Measurements from ENCODE around the gene ARID5B. TPM values are rescaled to one million over a fixed set of nuclear protein-coding genes. Genes with fewer than 3 reads are reported as not detected.

The ARID5B gene
- total RNA-seq, 1 experiment from 2014 or later: 168 TPM

DNA sequence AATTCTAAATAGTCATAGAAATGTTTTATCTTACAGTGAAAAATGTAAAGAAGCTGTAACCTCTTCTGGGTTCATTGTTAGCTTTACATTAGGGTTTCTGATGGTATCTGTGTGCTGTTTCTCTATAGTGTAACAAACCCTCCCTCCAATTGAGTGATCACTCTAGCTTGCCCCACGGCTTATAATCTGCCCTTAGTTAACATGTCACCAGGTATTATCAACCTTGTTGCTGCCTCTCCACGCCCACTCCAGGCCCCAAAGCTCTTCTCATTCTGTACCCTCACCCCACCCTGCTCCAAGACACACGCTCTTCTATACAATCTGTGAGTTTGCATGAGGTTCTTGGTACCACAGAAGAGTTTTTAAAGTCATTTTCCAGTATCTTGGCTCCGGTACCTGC lies 139.4 kb downstream of the ARID5B start:
- intact Hi-C loops (cut with micrococcal nuclease; ENCODE audit: unreplicated experiment): loop anchor here (10.0 kb wide), 1 partner anchor 774 kb away; the partner anchor contains the start of gene EGR2
- CTCF ChIA-PET: interaction anchor here (0.6 to 0.7 kb wide), 2 partner anchors 12 to 137 kb away, joined by 3 read pairs; no protein-coding TSS in a partner anchor
- no peak for DNase-seq
- H3K9me3 Mint-ChIP-seq (ENCODE audit: unreplicated experiment): no peaks in the 10 kb centered on the region
- peaks cover 87% of the 10 kb centered on the region for H3K4me1 Mint-ChIP-seq (ENCODE audit: low read depth, unreplicated experiment)
- Histone ChIP-seq H3K4me3 (ENCODE audit: low read depth, low read length) (no peak overlapping the region), H3K36me3 (ENCODE audit: control insufficient read depth, insufficient read depth, low read length) (peaks cover 6% of the 10 kb centered on the region), H3K4me1 (peaks cover 99% of the 10 kb centered on the region), H3K27me3 (replicated peaks; ENCODE audit: control insufficient read depth, insufficient read depth, low read length) (no peaks in the 10 kb centered on the region), H3K9me3 (no peaks in the 10 kb centered on the region)
- H3K4me3 Mint-ChIP-seq (ENCODE audit: unreplicated experiment): peak overlapping the region; percentile 6
- TF ChIP-seq CTCF (IDR thresholded peaks at IDR 0.05; ENCODE audit: insufficient read depth in 1 of 2, low read depth in 1 of 2, low read length in 1 of 2, severe bottlenecking in 1 of 2, unreplicated experiment in 1 of 2): no peak
- peak overlapping the region; percentile 65 for H3K27ac Mint-ChIP-seq (ENCODE audit: unreplicated experiment)
- POLR2A ChIA-PET: interaction anchor here (1.0 kb wide), 1 partner anchor 8 kb away, joined by 4 read pairs; no protein-coding TSS in a partner anchor
- H3K36me3 Mint-ChIP-seq (ENCODE audit: insufficient read depth, unreplicated experiment): peaks cover 85% of the 10 kb centered on the region
- no peaks in the 10 kb centered on the region for H3K27me3 Mint-ChIP-seq (ENCODE audit: insufficient read depth, unreplicated experiment)
- BruUV-seq (replicated peaks): no TSS peak

GRCh38 chr10:62043421-62044021 lies 142.0 kb downstream of the ARID5B start:
- Histone ChIP-seq H3K9me3 (no peaks in the 10 kb centered on the region), H3K27me3 (replicated peaks; ENCODE audit: control insufficient read depth, insufficient read depth, low read length) (no peaks in the 10 kb centered on the region), H3K36me3 (ENCODE audit: control insufficient read depth, insufficient read depth, low read length) (peaks cover 4% of the 10 kb centered on the region; the same call in 1 of the 2 replicates), H3K4me3 (ENCODE audit: low read depth, low read length) (no peak overlapping the region), H3K4me1 (peaks cover 99% of the 10 kb centered on the region)
- no peak for TF ChIP-seq CTCF (IDR thresholded peaks at IDR 0.05; ENCODE audit: insufficient read depth in 1 of 2, low read depth in 1 of 2, low read length in 1 of 2, severe bottlenecking in 1 of 2, unreplicated experiment in 1 of 2)
- Mint-ChIP-seq H3K4me3 (ENCODE audit: unreplicated experiment) (peak overlapping the region; percentile 10), H3K27me3 (ENCODE audit: insufficient read depth, unreplicated experiment) (no peaks in the 10 kb centered on the region), H3K4me1 (ENCODE audit: low read depth, unreplicated experiment) (peaks cover 92% of the 10 kb centered on the region), H3K36me3 (ENCODE audit: insufficient read depth, unreplicated experiment) (peaks cover 91% of the 10 kb centered on the region), H3K27ac (ENCODE audit: unreplicated experiment) (peak overlapping the region; percentile 65), H3K9me3 (ENCODE audit: unreplicated experiment) (no peaks in the 10 kb centered on the region)
- DNase-seq: no peak
- BruUV-seq (replicated peaks): no TSS peak
- POLR2A ChIA-PET: interaction anchor here (0.7 kb wide), 1 partner anchor 28 kb away, joined by 6 read pairs; no protein-coding TSS in a partner anchor
- CTCF ChIA-PET: no interaction called here
- intact Hi-C loops (cut with micrococcal nuclease; ENCODE audit: unreplicated experiment): loop anchor here (10.0 kb wide), 1 partner anchor 771 kb away; the partner anchor contains the start of gene EGR2

GRCh38 chr10:62044566-62044965 lies 143.1 kb downstream of the ARID5B start:
- Mint-ChIP-seq H3K36me3 (ENCODE audit: insufficient read depth, unreplicated experiment) (peaks cover 91% of the 10 kb centered on the region), H3K9me3 (ENCODE audit: unreplicated experiment) (no peaks in the 10 kb centered on the region), H3K4me3 (ENCODE audit: unreplicated experiment) (no peak overlapping the region), H3K27me3 (ENCODE audit: insufficient read depth, unreplicated experiment) (no peaks in the 10 kb centered on the region), H3K4me1 (ENCODE audit: low read depth, unreplicated experiment) (peaks cover 92% of the 10 kb centered on the region), H3K27ac (ENCODE audit: unreplicated experiment) (peak overlapping the region; percentile 79)
- DNase-seq: no peak
- no TSS peak for BruUV-seq (replicated peaks)
- intact Hi-C loops (cut with micrococcal nuclease; ENCODE audit: unreplicated experiment): loop anchor here (10.0 kb wide), 1 partner anchor 770 kb away; the partner anchor contains the start of gene EGR2
- Histone ChIP-seq H3K9me3 (no peaks in the 10 kb centered on the region), H3K4me1 (peaks cover 92% of the 10 kb centered on the region), H3K36me3 (ENCODE audit: control insufficient read depth, insufficient read depth, low read length) (peaks cover 4% of the 10 kb centered on the region; the same call in 1 of the 2 replicates), H3K4me3 (ENCODE audit: low read depth, low read length) (no peak overlapping the region), H3K27me3 (replicated peaks; ENCODE audit: control insufficient read depth, insufficient read depth, low read length) (no peaks in the 10 kb centered on the region)
- POLR2A ChIA-PET: no interaction called here
- TF ChIP-seq CTCF (IDR thresholded peaks at IDR 0.05; ENCODE audit: insufficient read depth in 1 of 2, low read depth in 1 of 2, low read length in 1 of 2, severe bottlenecking in 1 of 2, unreplicated experiment in 1 of 2): no peak
- CTCF ChIA-PET: no interaction called here

All from Caco-2 (cell line).